B cell (primary cell): ENCODE data around the gene CDC5L. TPM values are rescaled to one million over a fixed set of nuclear protein-coding genes. Genes with fewer than 3 reads are reported as not detected.

Source experiments
- ATAC-seq: fragments of 200-7000 bp; cut with Tn5 transposase; one replicate; pipeline ENCODE4 v1.10.0; 2021; ENCODE audit warnings: low read depth, mild to moderate bottlenecking, moderate number of reproducible peaks, moderate library complexity
- CTCF ChIA-PET: fragments of 350-600 bp; sonication (Branson Sonifier 250); formaldehyde crosslinking; loops from one replicate; lab custom pipeline; 2021; ENCODE audit warnings: antibody characterized with exemption, inconsistent platforms; lab: Charles Lee
- POLR2A ChIA-PET: fragments of 350-600 bp; sonication (Branson Sonifier 250); formaldehyde crosslinking; loops from one replicate; lab custom pipeline; 2021; ENCODE audit warnings: antibody characterized with exemption; lab: Charles Lee
- DNase-seq: peaks from one replicate; pipeline ENCODE4 v3.0.0; 2013
- H2AFZ ChIP-seq: 2 replicates; pipeline ENCODE4 v1.6.1; 2012; ENCODE audit warnings: mild to moderate bottlenecking, low read depth, low read length; ENCODE audit not compliant: insufficient read depth, poor library complexity, severe bottlenecking
- H3K27ac ChIP-seq, 2 donors: 1 replicate in 1 of 2; 2 replicates in 1 of 2; pipeline ENCODE4 v1.5.1; 2012 to 2013; ENCODE audit warnings: low read length in 2 of 2, mild to moderate bottlenecking in 2 of 2, moderate library complexity in 1 of 2
- H3K27me3 ChIP-seq, 4 experiments: fragments of 200-600 bp in 1 of 4; sonication (generic) in 1 of 4; replicated peaks in 1 of 4; 1 replicate in 2 of 4; 2 replicates in 2 of 4; pipeline versions ENCODE4 v1.6.1 to v1.7.0; 2013 to 2016; ENCODE audit warnings: low read length in 3 of 4, mild to moderate bottlenecking in 2 of 4, mixed read lengths in 1 of 4, moderate library complexity in 1 of 4; ENCODE audit not compliant: insufficient read depth in 4 of 4, control insufficient read depth in 3 of 4; ENCODE audit errors: control extremely low read depth in 1 of 4
- H3K36me3 ChIP-seq, 2 experiments: replicated peaks in 1 of 2; 1 replicate in 1 of 2; 2 replicates in 1 of 2; pipeline versions ENCODE4 v1.6.1 to v1.7.1; 2013; ENCODE audit warnings: low read length in 1 of 2; ENCODE audit not compliant: insufficient read depth in 2 of 2, control insufficient read depth in 1 of 2; ENCODE audit errors: control extremely low read depth in 1 of 2, extremely low read depth in 1 of 2
- H3K4me1 ChIP-seq, 2 donors: fragments of 200-600 bp in 1 of 2; sonication (generic) in 1 of 2; 1 replicate in 1 of 2; 2 replicates in 1 of 2; pipeline versions ENCODE4 v1.5.1 to v1.6.1; 2013 to 2017; ENCODE audit warnings: low read length in 2 of 2; ENCODE audit not compliant: control insufficient read depth in 2 of 2, insufficient read depth in 2 of 2
- H3K4me2 ChIP-seq: replicated peaks from 2 replicates; pipeline ENCODE3; 2012; ENCODE audit warnings: mild to moderate bottlenecking, low read depth, low read length; ENCODE audit not compliant: poor library complexity, severe bottlenecking
- H3K4me3 ChIP-seq, 5 experiments: fragments of 200-600 bp in 1 of 5; sonication (generic) in 1 of 5; 1 replicate in 3 of 5; 2 replicates in 2 of 5; pipeline versions ENCODE4 v1.5.1 to v1.7.0; 2011 to 2016; ENCODE audit warnings: low read length in 4 of 5, mild to moderate bottlenecking in 4 of 5, low read depth in 2 of 5, control low read depth in 1 of 5, moderate library complexity in 1 of 5; ENCODE audit not compliant: insufficient read depth in 1 of 5; ENCODE audit errors: control extremely low read depth in 1 of 5, extremely low read depth in 1 of 5
- H3K79me2 ChIP-seq: fragments of 200-600 bp; sonication (generic); one replicate; pipeline ENCODE4 v1.6.0; 2016; ENCODE audit warnings: low read length; ENCODE audit not compliant: control insufficient read depth, insufficient read depth
- H3K9ac ChIP-seq: fragments of 200-600 bp; sonication (generic); 2 replicates; pipeline ENCODE4 v1.6.1; 2017; ENCODE audit warnings: mild to moderate bottlenecking, low read length, moderate library complexity
- H3K9me3 ChIP-seq, 3 donors: one replicate each; pipeline versions ENCODE4 v1.6.1 to v1.7.1; 2013; ENCODE audit warnings: low read length in 2 of 3; ENCODE audit not compliant: control insufficient read depth in 2 of 3, insufficient read depth in 1 of 3; ENCODE audit errors: control extremely low read depth in 1 of 3
- H4K20me1 ChIP-seq: 2 replicates; pipeline ENCODE4 v1.6.0; 2012; ENCODE audit warnings: mild to moderate bottlenecking, low read length; ENCODE audit not compliant: insufficient read depth, control insufficient read depth, poor library complexity, severe bottlenecking
- H3K27ac Mint-ChIP-seq: one replicate; pipeline ENCODE4 v1.8.0; 2021; ENCODE audit warnings: mixed read lengths
- H3K27me3 Mint-ChIP-seq: one replicate; pipeline ENCODE4 v1.8.0; 2021; ENCODE audit warnings: mixed read lengths
- H3K4me1 Mint-ChIP-seq: one replicate; pipeline ENCODE4 v1.8.0; 2021; ENCODE audit warnings: mixed read lengths
- H3K4me3 Mint-ChIP-seq: one replicate; pipeline ENCODE4 v1.8.0; 2021; ENCODE audit warnings: mixed read lengths
- H3K9me3 Mint-ChIP-seq: one replicate; pipeline ENCODE4 v1.8.0; 2022; ENCODE audit warnings: mixed read lengths; ENCODE audit not compliant: insufficient read depth
- CTCF ChIP-seq: fragments of 200-600 bp; IDR thresholded peaks from one replicate; pipeline ENCODE4 v1.8.0; 2022; ENCODE audit warnings: antibody characterized with exemption, mild to moderate bottlenecking
- EZH2 ChIP-seq: IDR thresholded peaks from 2 replicates; pipeline ENCODE4 v1.6.1; 2012; ENCODE audit warnings: borderline replicate concordance, low read depth, mild to moderate bottlenecking, moderate library complexity, low read length; ENCODE audit not compliant: insufficient read depth, poor library complexity, severe bottlenecking
- WGBS: methylation state at CpG from one replicate; pipeline ENCODE4 v1.1.5; 2013; ENCODE audit warnings: missing lambda C conversion rate; ENCODE audit not compliant: insufficient coverage; 5-methylcytosine and 5-hydroxymethylcytosine counted together
- intact Hi-C: fragments of 100-400 bp; cut with micrococcal nuclease; formaldehyde crosslinking; loops from one replicate; pipeline ENCODE4 v1.10.0; 2022
- polyA plus RNA-seq: library from polyadenylated mRNA; depleted of rRNA; stranded (reverse); fragments of >200 nt; gene quantifications from 2 replicates; pipeline ENCODE4 v1.2.3, GENCODE V29; 2012
- total RNA-seq, 2 donors: library from RNA; stranded (reverse); fragments of 120-200 nt in 1 of 2; gene quantifications; 1 replicate in 1 of 2; 2 replicates in 1 of 2; pipeline versions ENCODE4 v1.2.3 to v1.2.4, GENCODE V29; 2013 to 2022

Gene CDC5L
- total and polyA plus RNA-seq, 2 donors (not counting 1 experiment from before 2014, with no cell fraction given) = 4.1 to 22.2 TPM

GRCh38 chr6:44470746-44471145 is 83.2 kb downstream of the CDC5L start:
- H3K79me2 ChIP-seq = no peaks in the 10 kb centered on the region
- no peak overlapping the region for H3K9ac ChIP-seq
- CTCF ChIA-PET = interaction anchor here (1.4 to 3.1 kb wide), 3 partner anchors 14 to 1452 kb away, joined by 3 to 10 read pairs (median 9); no protein-coding TSS in a partner anchor
- no peaks in the 10 kb centered on the region for H3K36me3 ChIP-seq
- Mint-ChIP-seq H3K4me1 (no peaks in the 10 kb centered on the region), H3K9me3 (no peaks in the 10 kb centered on the region), H3K4me3 (no peak overlapping the region), H3K27ac (no peak overlapping the region), H3K27me3 (peaks cover 16% of the 10 kb centered on the region)
- H3K4me1 ChIP-seq = peaks cover 0 to 3% of the 10 kb centered on the region in 2 donors
- no peak overlapping the region for H3K27ac ChIP-seq
- ATAC-seq = no peak
- no peak overlapping the region for H3K4me2 ChIP-seq
- no peak for DNase-seq
- no peaks in the 10 kb centered on the region for H4K20me1 ChIP-seq
- peaks cover 0 to 4% (median 1%) of the 10 kb centered on the region in 4 experiments for H3K27me3 ChIP-seq
- POLR2A ChIA-PET = no interaction called here
- no peak overlapping the region for H2AFZ ChIP-seq
- no peaks in the 10 kb centered on the region for H3K9me3 ChIP-seq
- 63% methylated on average over 1 of the region's 2 CpGs for WGBS
- no peak for TF ChIP-seq CTCF
- no peak for TF ChIP-seq EZH2
- H3K4me3 ChIP-seq = no peak overlapping the region
- intact Hi-C loops = no loop called here

- Histone ChIP-seq H4K20me1 (no peaks in the 10 kb centered on the region), H3K27ac (no peak overlapping the region), H3K27me3 (peaks cover 0 to 4% (median 1%) of the 10 kb centered on the region in 4 experiments), H3K4me1 (peaks cover 0 to 6% of the 10 kb centered on the region in 2 donors), H3K4me3 (no peak overlapping the region), H3K36me3 (no peaks in the 10 kb centered on the region), H3K4me2 (no peak overlapping the region), H3K9me3 (no peaks in the 10 kb centered on the region), H3K9ac (no peak overlapping the region), H3K79me2 (no peaks in the 10 kb centered on the region), H2AFZ (no peak overlapping the region)
- no peak for TF ChIP-seq EZH2
- no peak for TF ChIP-seq CTCF
- DNase-seq (no peak), ATAC-seq (no peak)
- intact Hi-C loops = no loop called here
- 93% methylated on average over 11 of the region's 15 CpGs for WGBS
- H3K9me3 Mint-ChIP-seq = no peaks in the 10 kb centered on the region
- POLR2A ChIA-PET = no interaction called here
- no peak overlapping the region for H3K27ac Mint-ChIP-seq
- H3K4me3 Mint-ChIP-seq = no peak overlapping the region
- CTCF ChIA-PET = interaction anchor here (2.1 kb wide), 1 partner anchor 11 kb away, joined by 4 read pairs; no protein-coding TSS in a partner anchor
- H3K27me3 Mint-ChIP-seq = peaks cover 16% of the 10 kb centered on the region
- H3K4me1 Mint-ChIP-seq = no peaks in the 10 kb centered on the region
These were observed 83.9 kb downstream of the CDC5L start for GRCh38 chr6:44471271-44471981.
